Testis (tissue), 3 donors: Measurements from ENCODE around the gene L3HYPDH. TPM values are rescaled to one million over a fixed set of nuclear protein-coding genes. Genes with fewer than 3 reads are reported as not detected.
A peak's percentile ranks its signal among the peaks of the same experiment; 100 is the strongest.

Experiments used
- DNase-seq: peaks from one replicate; pipeline ENCODE4 v3.0.0-alpha.2; 2019
- H3K27ac ChIP-seq, 2 donors: fragments of 200-600 bp; sonication (generic); one replicate each; pipeline ENCODE4 v1.5.1; 2019
- H3K27me3 ChIP-seq: fragments of 200-600 bp; sonication (generic); one replicate; pipeline ENCODE4 v1.5.1; 2019
- H3K36me3 ChIP-seq: fragments of 200-600 bp; sonication (generic); one replicate; pipeline ENCODE4 v1.5.1; 2017; ENCODE audit warnings: low read depth; ENCODE audit errors: missing control alignments
- H3K4me1 ChIP-seq: fragments of 200-600 bp; sonication (generic); one replicate; pipeline ENCODE4 v1.5.1; 2019
- H3K4me3 ChIP-seq, 2 donors: fragments of 200-600 bp; sonication (generic); one replicate each; pipeline ENCODE4 v1.5.1; 2017 to 2019
- H3K9me3 ChIP-seq: fragments of 200-600 bp; sonication (generic); one replicate; pipeline ENCODE4 v1.5.1; 2017
- CTCF ChIP-seq, 3 experiments: fragments of 450-650 bp in 2 of 3; fragments of 200-600 bp in 1 of 3; sonication (generic) in 1 of 3; IDR thresholded peaks; one replicate each; pipeline ENCODE4 v1.5.1; 2016 to 2019; ENCODE audit warnings: antibody characterized with exemption in 3 of 3, mild to moderate bottlenecking in 2 of 3, moderate library complexity in 1 of 3
- POLR2A ChIP-seq: fragments of 450-650 bp; IDR thresholded peaks from one replicate; pipeline ENCODE4 v1.6.1; 2017; ENCODE audit warnings: antibody characterized with exemption, mild to moderate bottlenecking, moderate library complexity
- WGBS, 2 donors: methylation state at CpG; one replicate each; pipeline ENCODE4 v1.1.5; 2018; 5-methylcytosine and 5-hydroxymethylcytosine counted together
- intact Hi-C: fragments of 100-400 bp; cut with DNase I; formaldehyde crosslinking; loops from one replicate; pipeline ENCODE4 v1.15.1; 2023; ENCODE audit warnings: low total_unique reads
- polyA plus RNA-seq: library from polyadenylated mRNA; stranded (reverse); fragments of 350-450 nt; fragmentation: Illumina TruSeq; extraction: RNeasy Lipid Tissue Mini Kit (QIAGEN cat#74804); gene quantifications from one replicate; pipeline ENCODE4 v1.2.3, GENCODE V29; 2014; ENCODE audit warnings: low read depth, low replicate concordance; ENCODE audit not compliant: insufficient read depth
- total RNA-seq, 2 donors: library from RNA; depleted of rRNA; stranded (reverse); fragments of >200 nt; gene quantifications; one replicate each; pipeline ENCODE4 v1.2.3, GENCODE V29; 2016

The L3HYPDH gene
- total and polyA plus RNA-seq, 3 donors from 2014 or later, result 48.2 to 74.3 (median 63.2) TPM

DNA sequence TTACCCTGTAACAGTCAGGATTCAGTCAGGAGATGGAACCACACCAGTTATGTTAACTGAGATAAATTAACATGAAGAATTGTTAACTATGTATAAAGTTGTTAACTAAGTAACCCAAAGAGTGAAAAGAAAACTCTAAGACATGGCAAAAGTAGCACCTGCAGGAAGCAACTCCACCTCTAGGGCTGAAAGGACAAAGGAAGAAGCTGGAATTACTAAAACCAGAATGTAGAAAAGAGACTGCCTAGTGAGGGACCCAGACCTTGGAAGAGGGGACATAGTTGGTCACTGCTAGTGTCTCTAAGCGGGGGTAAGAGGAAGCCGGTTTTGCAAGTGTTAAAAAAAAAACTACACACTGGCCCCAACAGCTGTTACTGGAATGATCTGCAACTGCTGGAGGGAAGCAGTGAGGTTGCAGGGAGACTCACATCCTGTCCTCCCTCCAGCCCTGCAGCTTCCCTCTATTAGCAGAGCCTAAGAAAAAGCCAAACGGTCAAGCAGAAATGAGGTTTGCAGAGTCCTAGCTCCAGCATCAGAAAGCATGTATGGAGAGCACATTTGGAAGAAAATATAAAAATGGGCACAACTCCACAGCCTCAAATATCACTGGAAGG lies 58.8 kb downstream of the L3HYPDH start:
- 39 to 55% methylated on average over 3 of the region's 3 CpGs for WGBS, 2 donors
- peaks cover 24% of the 10 kb centered on the region for H3K4me1 ChIP-seq
- peak overlapping the region in 1 of 2 donors; percentile 70 for H3K27ac ChIP-seq
- H3K9me3 ChIP-seq, result no peaks in the 10 kb centered on the region
- TF ChIP-seq CTCF (IDR thresholded peaks at IDR 0.05) (peak in 1 of 3 experiments; percentile 9), POLR2A (no peak)
- H3K27me3 ChIP-seq, result no peaks in the 10 kb centered on the region
- DNase-seq, result no peak
- intact Hi-C loops, result loop anchor here (10.0 kb wide), 1 partner anchor 241 kb away; the partner anchor contains the start of gene DAAM1
- no peaks in the 10 kb centered on the region for H3K36me3 ChIP-seq
- H3K4me3 ChIP-seq, result no peak overlapping the region

GRCh38 chr14:59424341-59425071 lies 59.7 kb downstream of the L3HYPDH start:
- no peak overlapping the region for H3K4me3 ChIP-seq
- intact Hi-C loops, result loop anchor here (10.0 kb wide), 1 partner anchor 240 kb away; the partner anchor contains the start of gene DAAM1
- H3K9me3 ChIP-seq, result no peaks in the 10 kb centered on the region
- H3K36me3 ChIP-seq, result no peaks in the 10 kb centered on the region
- peaks cover 24% of the 10 kb centered on the region for H3K4me1 ChIP-seq
- no peaks in the 10 kb centered on the region for H3K27me3 ChIP-seq
- TF ChIP-seq POLR2A (no peak), CTCF (IDR thresholded peaks at IDR 0.05) (no peak)
- peak overlapping the region in 1 of 2 donors; percentile 70 for H3K27ac ChIP-seq
- 48 to 56% methylated on average over 4 of the region's 4 CpGs for WGBS, 2 donors
- peak; percentile 78 for DNase-seq

Other genes with a start within 250 kb of the L3HYPDH start
- 10 to 100 TPM; 33.1 to 71.2 TPM for gene GPR135, start 19.0 kb downstream of the L3HYPDH start, total RNA-seq
- gene GPR135, start 19.0 kb downstream of the L3HYPDH start, polyA plus RNA-seq, result 25.8 TPM
- gene JKAMP, start 109 bp upstream of the L3HYPDH start, total RNA-seq, result 10 to 100 TPM; 76.7 to 81.4 TPM
- 87.2 TPM for gene JKAMP, start 109 bp upstream of the L3HYPDH start, polyA plus RNA-seq
- gene CCDC175, start 92.4 kb upstream of the L3HYPDH start, total RNA-seq, result 1 to 10 TPM; 1.4 to 9.8 TPM
- gene CCDC175, start 92.4 kb upstream of the L3HYPDH start, polyA plus RNA-seq, result 1.3 TPM